Neuronal stem cell (in vitro differentiated cells): Measurements from ENCODE around the gene RNU6-9.

ENCODE experiments used
- DNase-seq: peaks from one replicate; pipeline ENCODE4 v3.0.0-alpha.2; 2013; ENCODE audit warnings: low spot score
- H2AFZ ChIP-seq: one replicate; pipeline ENCODE4 v1.6.1; 2013; ENCODE audit warnings: mild to moderate bottlenecking, low read length, inconsistent platforms
- H2AK5ac ChIP-seq: 2 replicates; pipeline ENCODE4 v1.6.1; 2013; ENCODE audit warnings: low read depth, mild to moderate bottlenecking, inconsistent platforms, low read length, moderate library complexity, mixed read lengths
- H2BK120ac ChIP-seq: 2 replicates; pipeline ENCODE4 v1.6.1; 2013; ENCODE audit warnings: low read depth, mild to moderate bottlenecking, inconsistent platforms, low read length, moderate library complexity, mixed read lengths
- H2BK12ac ChIP-seq: one replicate; pipeline ENCODE4 v1.6.1; 2013; ENCODE audit warnings: low read length, inconsistent platforms
- H2BK15ac ChIP-seq: 2 replicates; pipeline ENCODE4 v1.6.1; 2013; ENCODE audit warnings: mild to moderate bottlenecking, low read length, inconsistent platforms, mixed read lengths
- H2BK5ac ChIP-seq: one replicate; pipeline ENCODE4 v1.6.1; 2013; ENCODE audit warnings: inconsistent platforms, mild to moderate bottlenecking, low read length, moderate library complexity
- H3K14ac ChIP-seq: one replicate; pipeline ENCODE4 v1.6.1; 2013; ENCODE audit warnings: low read length, inconsistent platforms
- H3K18ac ChIP-seq: 2 replicates; pipeline ENCODE4 v1.6.1; 2013; ENCODE audit warnings: low read length, inconsistent platforms
- H3K23ac ChIP-seq: 2 replicates; pipeline ENCODE4 v1.6.1; 2013; ENCODE audit warnings: low read depth, mild to moderate bottlenecking, mixed read lengths, low read length, inconsistent platforms; ENCODE audit not compliant: poor library complexity
- H3K27ac ChIP-seq: replicated peaks from 3 replicates; pipeline ENCODE4 v1.5.1; 2013; ENCODE audit warnings: low read length, inconsistent platforms
- H3K27me3 ChIP-seq, 3 experiments: 2 replicates each; pipeline ENCODE4 v1.6.1; 2013; ENCODE audit warnings: low read length in 3 of 3, mild to moderate bottlenecking in 2 of 3, inconsistent platforms in 1 of 3, low read depth in 1 of 3, mixed read lengths in 1 of 3, moderate library complexity in 1 of 3; ENCODE audit not compliant: control insufficient read depth in 3 of 3, insufficient read depth in 3 of 3
- H3K36me3 ChIP-seq, 2 donors: replicated peaks in 1 of 2; 2 replicates each; pipeline ENCODE4 v1.6.1; 2013; ENCODE audit warnings: low read length in 2 of 2; ENCODE audit not compliant: control insufficient read depth in 2 of 2, insufficient read depth in 2 of 2
- H3K4ac ChIP-seq: 2 replicates; pipeline ENCODE4 v1.6.1; 2013; ENCODE audit warnings: inconsistent platforms, mild to moderate bottlenecking, low read length, moderate library complexity
- H3K4me1 ChIP-seq, 2 donors: 1 replicate in 1 of 2; 2 replicates in 1 of 2; pipeline ENCODE4 v1.6.1; 2013; ENCODE audit warnings: low read length in 2 of 2, low read depth in 1 of 2; ENCODE audit not compliant: control insufficient read depth in 2 of 2, insufficient read depth in 1 of 2
- H3K4me2 ChIP-seq: one replicate; pipeline ENCODE4 v1.6.1; 2013; ENCODE audit warnings: mild to moderate bottlenecking, low read length, inconsistent platforms; ENCODE audit not compliant: insufficient read depth, poor library complexity, severe bottlenecking
- H3K4me3 ChIP-seq, 2 donors: 2 replicates each; pipeline ENCODE4 v1.5.1; 2013; ENCODE audit warnings: low read length in 2 of 2, mild to moderate bottlenecking in 2 of 2, inconsistent platforms in 1 of 2, moderate library complexity in 1 of 2
- H3K79me1 ChIP-seq: one replicate; pipeline ENCODE4 v1.6.1; 2013; ENCODE audit warnings: low read depth, mild to moderate bottlenecking, inconsistent platforms, low read length, moderate library complexity
- H3K9ac ChIP-seq: one replicate; pipeline ENCODE4 v1.6.1; 2013; ENCODE audit warnings: mild to moderate bottlenecking, low read depth, low read length, inconsistent platforms; ENCODE audit not compliant: poor library complexity
- H3K9me3 ChIP-seq, 2 donors: replicated peaks in 1 of 2; 2 replicates each; pipeline versions ENCODE3 to v1.6.1; 2013; ENCODE audit warnings: low read length in 2 of 2, mild to moderate bottlenecking in 2 of 2, inconsistent platforms in 1 of 2, low read depth in 1 of 2, mixed read lengths in 1 of 2, moderate library complexity in 1 of 2; ENCODE audit not compliant: control insufficient read depth in 2 of 2, insufficient read depth in 1 of 2
- H4K8ac ChIP-seq: one replicate; pipeline ENCODE4 v1.6.1; 2013; ENCODE audit warnings: low read depth, mild to moderate bottlenecking, inconsistent platforms, low read length, moderate library complexity
- H4K91ac ChIP-seq: one replicate; pipeline ENCODE4 v1.6.1; 2013; ENCODE audit warnings: low read length, low read depth, mild to moderate bottlenecking, inconsistent platforms; ENCODE audit not compliant: poor library complexity
- whole genome bisulfite sequencing, 2 donors: extraction: QIAGEN DNeasy Blood & Tissue Kit; methylation state at CpG; one replicate each; pipeline ENCODE4 v1.1.7; 2013; ENCODE audit warnings: missing lambda C conversion rate in 2 of 2, mixed read lengths in 1 of 2; ENCODE audit not compliant: insufficient read length in 2 of 2, insufficient replicate concordance in 1 of 2; ENCODE audit errors: extremely low coverage in 2 of 2; 5-methylcytosine and 5-hydroxymethylcytosine counted together

RNU6-9 gene

DNA sequence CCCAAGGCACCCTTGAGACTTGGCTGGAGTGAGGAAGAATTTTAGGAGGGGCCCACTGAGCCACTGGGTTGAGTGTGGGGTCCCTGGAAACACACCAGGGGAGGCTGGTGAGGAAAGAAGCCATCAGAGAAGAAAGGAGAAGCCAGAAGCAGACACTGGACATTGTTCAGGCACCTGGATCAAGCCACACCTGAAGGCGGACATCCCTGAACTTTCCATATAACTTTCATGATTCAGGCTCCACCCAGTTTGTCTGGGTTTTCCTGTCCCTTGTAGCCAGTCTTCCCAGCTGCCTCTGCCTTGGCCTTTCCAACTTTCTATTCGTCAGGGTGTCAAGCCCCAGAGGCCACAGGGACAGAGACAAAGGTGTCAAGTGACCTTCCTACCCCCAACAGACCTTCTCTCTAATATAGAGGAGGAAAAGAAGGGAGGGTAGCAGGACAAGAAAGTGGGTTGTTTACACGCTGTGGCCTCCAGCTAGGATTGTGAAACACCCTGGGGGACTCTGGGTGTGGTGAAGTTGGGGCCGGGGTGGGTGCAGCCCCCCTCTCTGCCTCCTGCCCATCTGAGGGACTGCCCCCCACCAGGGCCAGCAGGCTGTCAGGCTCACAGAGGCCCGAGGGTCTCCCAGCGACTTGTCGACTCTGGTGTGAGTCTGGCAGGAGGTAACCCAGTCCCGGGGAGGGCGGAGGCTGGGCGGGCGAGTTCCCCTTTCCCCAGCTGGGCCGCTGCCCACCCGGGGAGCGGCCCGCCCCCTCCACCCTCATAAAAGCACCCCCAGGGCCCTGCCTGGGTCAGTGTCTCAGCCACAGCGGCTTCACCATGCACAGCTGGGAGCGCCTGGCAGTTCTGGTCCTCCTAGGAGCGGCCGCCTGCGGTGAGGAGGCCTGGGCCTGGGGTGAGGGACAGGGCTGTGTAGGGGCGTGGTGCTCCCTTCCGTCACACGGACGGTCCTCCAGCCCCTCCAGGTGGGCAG, 34.1 kb upstream of the RNU6-9 start, which contains the start of gene CFD:
CFD (plus strand) TSS at position 797 of the 976 bp plus-strand sequence; CDS start at position 823, 26 bp downstream.
- peak within 1 kb of the TSS; percentile 93 for H3K23ac ChIP-seq
- no peak for DNase-seq
- peak within 1 kb of the TSS; percentile 33 to 75 for H3K4me3 ChIP-seq

DNA sequence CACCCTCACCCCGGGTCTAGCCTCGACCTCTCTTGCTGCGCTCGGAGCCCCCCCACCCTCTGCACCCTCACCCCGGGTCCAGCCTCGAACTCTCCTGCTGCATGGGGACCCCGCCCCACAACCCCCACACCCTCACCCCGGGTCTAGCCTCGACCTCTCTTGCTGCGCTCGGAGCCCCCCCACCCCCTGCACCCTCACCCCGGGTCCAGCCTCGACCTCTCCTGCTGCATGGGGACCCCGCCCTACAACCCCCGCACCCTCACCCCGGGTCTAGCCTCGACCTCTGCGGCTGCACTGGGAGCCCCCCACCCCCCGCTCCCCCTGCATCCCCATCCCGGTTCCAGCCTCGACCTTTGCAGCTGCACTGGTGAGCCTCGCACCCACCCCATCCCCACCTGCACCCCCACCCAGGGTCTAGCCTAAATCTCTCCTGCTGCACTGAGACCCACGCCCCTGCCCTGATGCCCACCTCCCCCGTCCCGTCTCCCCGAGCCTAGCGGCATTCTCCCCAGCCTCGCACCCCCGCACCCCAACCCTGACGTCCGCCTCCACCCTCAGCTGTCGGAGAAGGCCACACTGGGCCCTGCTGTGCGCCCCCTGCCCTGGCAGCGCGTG, 32.0 kb upstream of the RNU6-9 start:
- Histone ChIP-seq H3K4ac (peak overlapping the region; percentile 89), H3K79me1 (peaks cover 4% of the 10 kb centered on the region), H3K36me3 (no peaks in the 10 kb centered on the region), H3K27ac (no peak overlapping the region), H2BK12ac (no peak overlapping the region), H3K4me2 (peak overlapping the region; percentile 32), H3K9ac (no peak overlapping the region), H3K27me3 (peaks cover 18 to 43% (median 19%) of the 10 kb centered on the region in 3 experiments), H2BK15ac (peak overlapping the region; percentile 100), H3K4me1 (peaks cover 2 to 4% of the 10 kb centered on the region in 2 donors), H2BK120ac (no peak overlapping the region), H2AFZ (peak overlapping the region; percentile 68), H3K14ac (peak overlapping the region; percentile 56), H3K4me3 (peak overlapping the region in 1 of 2 donors; percentile 11), H4K8ac (no peak overlapping the region), H3K23ac (peak overlapping the region; percentile 92), H3K18ac (peak overlapping the region; percentile 94), H3K9me3 (peaks cover 0 to 9% of the 10 kb centered on the region in 2 donors), H2AK5ac (peak overlapping the region; percentile 98), H4K91ac (no peak overlapping the region), H2BK5ac (no peak overlapping the region)
- no CpG with 5 or more reads among the region's 35 CpGs for WGBS, 2 donors
- DNase-seq, result no peak

More for the DNA sequence above, 34.1 kb upstream of the RNU6-9 start, which contains the start of gene CFD:
- H4K8ac ChIP-seq, result no peak within 1 kb of the TSS
- H2AFZ ChIP-seq, result peak within 1 kb of the TSS; percentile 92
- no peak within 1 kb of the TSS for H4K91ac ChIP-seq
- peaks cover 18 to 43% (median 19%) of the 10 kb centered on the region in 3 experiments for H3K27me3 ChIP-seq
- H3K27ac ChIP-seq, result no peak within 1 kb of the TSS
- WGBS, 2 donors, result no CpG with 5 or more reads among the region's 24 CpGs
- peaks cover 0 to 9% of the 10 kb centered on the region in 2 donors for H3K9me3 ChIP-seq
- H3K14ac ChIP-seq, result no peak within 1 kb of the TSS
- H2AK5ac ChIP-seq, result peak within 1 kb of the TSS; percentile 88
- H3K4ac ChIP-seq, result no peak within 1 kb of the TSS
- H2BK15ac ChIP-seq, result peak within 1 kb of the TSS; percentile 98
- H2BK12ac ChIP-seq, result peak within 1 kb of the TSS; percentile 84
- H2BK5ac ChIP-seq, result peak within 1 kb of the TSS; percentile 39
- no peaks in the 10 kb centered on the region for H3K36me3 ChIP-seq
- H3K4me1 ChIP-seq, result peaks cover 2 to 3% of the 10 kb centered on the region in 2 donors
- peak within 1 kb of the TSS; percentile 87 for H3K18ac ChIP-seq
- peak within 1 kb of the TSS; percentile 60 for H3K9ac ChIP-seq
- peak within 1 kb of the TSS; percentile 73 for H3K4me2 ChIP-seq
- no peak within 1 kb of the TSS for H2BK120ac ChIP-seq
- peaks cover 4% of the 10 kb centered on the region for H3K79me1 ChIP-seq

DNA sequence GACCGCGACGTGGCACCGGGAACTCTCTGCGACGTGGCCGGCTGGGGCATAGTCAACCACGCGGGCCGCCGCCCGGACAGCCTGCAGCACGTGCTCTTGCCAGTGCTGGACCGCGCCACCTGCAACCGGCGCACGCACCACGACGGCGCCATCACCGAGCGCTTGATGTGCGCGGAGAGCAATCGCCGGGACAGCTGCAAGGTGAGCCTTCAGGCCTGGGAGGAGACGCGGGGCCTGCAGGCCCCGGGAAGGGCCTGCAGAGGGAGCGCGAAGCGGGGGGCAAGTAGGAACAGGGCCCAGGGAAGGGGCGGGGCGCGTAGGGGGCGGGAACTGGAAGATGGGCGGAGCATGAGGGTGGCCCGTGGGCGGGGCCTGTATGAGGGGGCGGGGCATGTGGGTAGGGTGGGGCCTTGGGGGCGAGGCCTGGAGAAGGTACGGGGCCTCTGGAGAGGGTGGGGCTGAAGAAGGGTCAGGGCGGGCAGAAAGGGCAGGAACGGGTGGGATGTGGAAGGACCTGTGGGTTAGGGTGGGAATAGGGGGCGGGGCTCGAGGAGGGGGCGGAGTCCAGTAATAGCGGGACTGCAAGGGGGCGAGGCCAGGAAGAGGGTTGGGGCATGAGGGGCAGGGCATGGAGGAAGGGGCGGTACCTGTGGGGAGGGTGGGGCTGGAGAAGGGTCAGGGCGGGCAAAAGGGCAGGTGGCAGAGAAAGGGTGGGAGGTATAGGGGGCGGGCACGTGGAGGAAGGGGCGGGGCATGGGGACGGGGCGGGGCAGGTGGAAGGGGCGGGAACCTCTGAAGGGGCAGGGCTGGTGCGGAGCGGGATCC, 31.3 kb upstream of the RNU6-9 start:
- Histone ChIP-seq H3K4me2 (peak overlapping the region; percentile 40), H3K4me1 (peaks cover 2 to 4% of the 10 kb centered on the region in 2 donors), H4K91ac (no peak overlapping the region), H3K27ac (no peak overlapping the region), H3K4me3 (peak overlapping the region in 1 of 2 donors; percentile 11), H3K18ac (peak overlapping the region; percentile 94), H3K79me1 (peaks cover 4% of the 10 kb centered on the region), H3K23ac (peak overlapping the region; percentile 92), H3K36me3 (no peaks in the 10 kb centered on the region), H3K9me3 (peaks cover 0 to 9% of the 10 kb centered on the region in 2 donors), H3K4ac (peak overlapping the region; percentile 89), H2BK12ac (no peak overlapping the region), H4K8ac (no peak overlapping the region), H2BK5ac (no peak overlapping the region), H2BK15ac (peak overlapping the region; percentile 100), H2AK5ac (peak overlapping the region; percentile 98), H3K14ac (peak overlapping the region; percentile 56), H3K27me3 (peaks cover 18 to 43% (median 19%) of the 10 kb centered on the region in 3 experiments), H2AFZ (peak overlapping the region; percentile 68), H3K9ac (no peak overlapping the region), H2BK120ac (no peak overlapping the region)
- DNase-seq, result peak; percentile 43
- WGBS, 2 donors, result no CpG with 5 or more reads among the region's 60 CpGs
